ENCODE data around the gene IFT25.
"Not testable (repeated sequence)": the region's sequence is repeated elsewhere in the genome, so short reads cannot be mapped to it uniquely, and the experiment has no call there.

The IFT25 gene

GRCh38 chr1:53927376-53927881, 18.1 kb downstream of the IFT25 start:
- DNase-seq = no peak

GRCh38 chr1:53919675-53920066, 25.8 kb downstream of the IFT25 start:
- no peak for DNase-seq

DNA sequence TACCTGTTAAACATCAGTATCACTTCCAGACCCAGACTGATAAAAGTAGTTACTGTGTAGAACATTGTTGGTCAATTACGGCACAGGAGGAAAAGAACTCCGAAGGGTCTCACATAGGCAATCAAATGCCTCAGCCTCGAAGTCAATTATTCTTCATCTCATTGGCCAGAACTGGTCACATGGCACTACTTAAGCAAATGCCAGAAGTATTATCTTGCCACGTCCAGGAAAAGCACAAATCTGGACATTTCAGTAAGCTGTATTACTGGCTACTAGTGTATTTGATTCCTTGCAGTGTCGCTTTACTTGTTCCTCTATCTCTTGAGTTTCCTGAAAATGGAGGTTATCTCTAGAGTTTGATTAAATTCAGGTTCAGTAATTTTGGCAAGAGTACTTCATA, 27.2 kb downstream of the IFT25 start:
- no peak for DNase-seq

DNA sequence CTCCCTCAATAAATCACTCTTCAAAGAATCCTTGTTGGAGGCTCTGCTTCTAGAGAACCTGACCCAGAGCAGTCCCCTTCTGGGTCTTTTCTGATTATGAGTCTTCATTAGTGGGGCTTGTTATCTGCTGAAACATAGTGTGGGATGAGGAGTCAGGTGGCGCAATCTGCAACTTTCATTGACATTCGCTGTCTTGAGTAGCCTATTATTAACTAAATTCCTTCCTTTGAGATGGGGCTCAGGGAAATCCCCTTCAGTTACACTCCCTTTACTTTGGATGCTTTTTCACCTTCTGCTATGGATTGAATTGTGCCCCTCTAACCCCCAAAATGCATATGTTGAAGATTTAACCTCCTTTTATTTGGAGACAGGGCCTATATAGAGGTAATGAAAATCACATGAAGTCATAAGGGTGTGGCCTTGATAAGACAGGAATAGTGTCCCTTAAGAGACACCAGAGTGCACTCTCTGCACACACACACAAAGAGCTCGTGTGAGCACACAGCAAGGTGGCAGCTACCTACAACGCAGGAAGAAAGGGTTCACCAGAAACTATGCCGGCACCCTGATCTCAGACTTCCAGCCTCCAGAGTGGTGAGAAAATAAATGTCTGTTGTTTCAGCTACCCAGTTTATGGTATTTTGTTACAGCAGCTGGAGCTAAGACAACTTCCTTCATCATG, 32.0 kb downstream of the IFT25 start:
- DNase-seq = no peak

DNA sequence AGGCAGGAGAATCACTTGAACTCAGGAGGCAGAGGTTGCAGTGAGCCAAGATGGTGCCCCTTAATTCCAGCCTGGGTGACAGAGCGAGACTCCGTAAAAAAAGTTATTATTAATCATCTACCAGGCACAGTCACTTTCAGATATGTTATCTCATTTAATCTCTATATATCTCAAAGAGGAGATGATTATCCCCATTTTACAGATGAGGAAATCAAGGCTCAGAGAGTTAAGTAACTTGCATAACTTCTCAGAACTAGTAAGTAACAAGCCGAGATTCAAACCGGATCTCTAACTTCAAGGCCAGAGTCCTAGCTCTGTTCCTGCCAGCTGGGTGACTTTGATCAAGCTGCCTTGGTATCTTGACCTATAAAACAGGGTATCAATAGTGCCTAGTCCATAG, 34.1 kb downstream of the IFT25 start:
- no peak for DNase-seq

DNA sequence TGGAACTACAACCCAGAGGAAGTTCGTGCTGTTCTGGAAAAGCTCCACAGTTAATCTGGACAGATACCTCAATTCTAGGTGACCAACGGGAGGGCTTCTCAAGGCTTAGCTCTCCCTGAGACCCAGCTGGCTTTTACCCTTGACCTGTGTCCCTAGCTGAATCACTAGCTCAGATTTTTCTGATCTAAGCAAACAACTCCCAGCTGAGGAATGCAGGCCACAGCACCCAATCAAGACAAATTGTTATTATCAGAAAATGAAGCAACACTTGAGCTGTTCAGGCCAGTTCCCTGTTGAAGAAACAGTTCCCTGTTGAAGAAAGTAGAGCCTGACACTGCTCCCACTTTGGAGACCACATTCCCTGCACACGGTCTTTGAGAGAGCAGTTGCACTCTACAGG, 35.6 kb downstream of the IFT25 start:
- no peak for DNase-seq

- no peak for DNase-seq
Observed at GRCh38 chr1:53906121-53906520, 39.4 kb downstream of the IFT25 start.

- no peak for DNase-seq
Observed at GRCh38 chr1:53905509-53905908, 40.0 kb downstream of the IFT25 start.

GRCh38 chr1:53902235-53903138, 43.0 kb downstream of the IFT25 start:
- DNase-seq = no peak

DNA sequence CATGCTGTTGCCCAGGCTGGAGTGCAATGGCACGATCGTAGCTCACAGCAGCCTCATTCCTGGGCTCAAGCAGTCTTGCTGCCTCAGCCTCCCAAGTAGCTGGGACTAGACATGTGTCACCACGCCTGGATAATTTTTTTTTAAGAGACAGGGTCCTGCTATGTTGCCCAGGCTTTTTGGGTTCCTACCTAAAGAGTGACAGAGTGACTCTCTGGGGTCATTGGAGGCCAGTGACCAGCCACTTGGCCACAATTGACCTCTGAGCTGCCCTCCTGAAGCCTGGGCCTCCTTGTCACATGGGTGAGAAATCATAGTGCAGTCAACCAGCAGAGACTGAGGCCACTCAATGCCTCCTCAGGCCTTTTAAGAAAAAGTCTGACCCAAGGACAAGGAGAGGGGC, 45.8 kb downstream of the IFT25 start:
- DNase-seq = no peak

- DNase-seq = no peak
Observed at GRCh38 chr1:53899206-53899628, 46.3 kb downstream of the IFT25 start.

DNA sequence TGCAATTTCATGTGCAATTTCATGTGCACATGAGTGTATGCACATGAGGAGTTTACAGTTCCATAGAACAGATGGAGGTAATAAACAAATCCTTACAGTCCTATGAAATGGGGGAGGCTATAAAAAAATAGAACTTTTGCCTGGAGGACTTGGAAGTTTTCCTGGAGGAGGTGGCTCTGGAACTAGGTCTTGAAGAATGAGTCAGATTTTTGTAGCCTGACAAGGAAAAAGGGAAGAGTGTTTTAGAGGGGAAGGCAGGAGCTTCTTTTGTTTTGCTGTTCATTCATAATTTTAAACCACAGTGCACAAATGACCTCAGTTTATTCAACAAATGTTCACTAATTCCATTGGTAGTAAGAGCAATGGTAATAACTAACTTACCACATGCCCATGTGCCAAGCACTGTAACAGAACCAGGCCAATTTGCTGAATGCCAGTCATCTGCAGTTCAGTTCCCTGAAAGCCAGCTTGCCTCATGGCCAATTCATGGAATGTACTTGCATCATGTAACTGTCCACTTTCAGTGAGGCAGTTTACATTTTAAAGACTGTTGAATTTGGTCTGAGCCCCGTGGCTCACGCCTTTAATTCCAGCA, 48.8 kb downstream of the IFT25 start:
- peak; percentile 61 for DNase-seq

GRCh38 chr1:53895421-53895820, 50.1 kb downstream of the IFT25 start:
- DNase-seq = no peak

- DNase-seq = no peak
Observed at GRCh38 chr1:53894644-53895043, 50.9 kb downstream of the IFT25 start.

DNA sequence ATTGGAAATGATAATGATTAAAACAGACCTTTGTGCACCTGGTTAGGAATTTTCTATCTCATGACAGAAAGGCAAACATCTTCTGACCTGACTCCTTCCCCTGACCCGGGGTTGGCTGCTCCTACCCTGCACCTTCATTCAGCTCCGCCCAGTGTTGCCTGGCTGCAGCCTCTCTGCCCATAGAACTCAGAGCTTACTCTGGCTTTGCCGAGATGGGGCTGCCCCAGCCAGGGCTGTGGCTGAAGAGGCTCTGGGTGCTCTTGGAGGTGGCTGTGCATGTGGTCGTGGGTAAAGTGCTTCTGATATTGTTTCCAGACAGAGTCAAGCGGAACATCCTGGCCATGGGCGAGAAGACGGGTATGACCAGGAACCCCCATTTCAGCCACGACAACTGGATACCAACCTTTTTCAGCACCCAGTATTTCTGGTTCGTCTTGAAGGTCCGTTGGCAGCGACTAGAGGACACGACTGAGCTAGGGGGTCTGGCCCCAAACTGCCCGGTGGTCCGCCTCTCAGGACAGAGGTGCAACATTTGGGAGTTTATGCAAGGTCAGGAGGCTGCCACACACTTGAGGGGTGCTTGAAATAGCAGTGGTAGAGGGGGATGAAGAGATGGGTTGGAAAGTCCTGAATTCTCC, 51.4 kb downstream of the IFT25 start, which contains the start of gene DIO1:
Gene DIO1, plus strand, starts transcription at position 189 of the 638 bp plus-strand sequence. Its CDS starts 24 bp downstream, at position 213.
- DNase-seq = no peak

DNA sequence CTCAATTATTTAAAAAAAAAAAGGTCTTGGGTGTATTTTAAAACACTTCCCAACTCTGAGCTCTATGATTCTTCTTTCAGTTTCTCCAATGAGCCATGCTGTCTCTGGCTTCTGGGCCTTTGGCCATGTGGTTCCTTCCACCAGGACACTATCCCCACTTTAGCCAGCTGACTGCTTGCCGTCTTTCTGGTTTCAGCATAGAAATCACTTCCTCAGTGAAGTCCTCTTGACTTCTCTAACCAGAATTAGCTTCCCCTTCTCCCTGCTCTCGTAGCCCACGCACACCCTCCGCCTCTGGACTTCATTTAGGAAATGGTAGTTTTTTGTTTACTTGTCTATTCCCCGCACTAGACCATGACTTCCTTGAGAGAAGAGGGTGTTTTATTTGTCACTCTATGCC, 52.6 kb downstream of the IFT25 start:
- DNase-seq = peak; percentile 96

GRCh38 chr1:53891678-53892077, 53.8 kb downstream of the IFT25 start:
- DNase-seq = peak; percentile 13

GRCh38 chr1:53891018-53891417, 54.5 kb downstream of the IFT25 start:
- DNase-seq = no peak

DNA sequence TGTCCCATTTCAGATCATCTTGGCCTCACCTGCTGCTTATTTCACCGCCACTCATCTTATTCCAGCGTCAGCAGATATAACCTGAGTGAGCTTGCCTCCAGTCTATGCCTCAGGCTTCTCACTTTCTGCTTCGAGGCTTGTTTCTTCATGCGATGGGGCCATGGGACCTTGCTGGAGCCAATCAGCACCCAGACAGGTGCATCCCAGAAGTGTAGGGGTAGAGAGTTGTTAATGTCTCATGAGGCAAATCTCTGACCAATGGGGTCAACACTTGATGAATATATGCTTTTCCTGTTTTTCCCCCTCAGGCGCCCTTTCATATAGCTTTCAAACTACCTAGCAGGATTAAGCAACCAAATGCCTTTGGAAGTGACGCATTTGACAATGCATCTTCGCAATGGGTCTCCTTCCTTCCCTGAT, 55.0 kb downstream of the IFT25 start:
- DNase-seq = no peak

GRCh38 chr1:53889304-53890298, 55.9 kb downstream of the IFT25 start, which contains the start of gene YIPF1:
Gene YIPF1, minus strand, starts transcription at chr1:53889797. Its CDS starts 860 bp downstream, at chr1:53888937.
- DNase-seq = peak; percentile 93

DNA sequence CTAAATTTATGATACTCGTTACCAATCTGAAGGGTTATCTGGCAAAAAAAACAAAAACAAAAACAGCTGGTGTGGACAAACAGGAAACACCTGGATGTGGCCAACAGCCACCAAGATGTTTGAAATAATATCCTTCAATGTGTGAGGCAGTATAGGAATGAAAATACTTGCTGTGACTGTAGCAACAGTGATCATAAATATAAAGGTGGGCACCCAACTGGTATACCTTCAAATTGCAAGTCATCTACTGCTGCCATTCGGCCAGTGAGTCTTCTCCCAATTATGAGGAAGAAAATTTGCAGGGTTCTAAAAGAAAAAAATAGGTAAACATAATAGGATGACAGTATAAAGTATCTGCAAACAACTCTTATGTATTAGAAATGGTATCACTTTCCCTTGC, 56.8 kb downstream of the IFT25 start:
- no peak for DNase-seq

DNA sequence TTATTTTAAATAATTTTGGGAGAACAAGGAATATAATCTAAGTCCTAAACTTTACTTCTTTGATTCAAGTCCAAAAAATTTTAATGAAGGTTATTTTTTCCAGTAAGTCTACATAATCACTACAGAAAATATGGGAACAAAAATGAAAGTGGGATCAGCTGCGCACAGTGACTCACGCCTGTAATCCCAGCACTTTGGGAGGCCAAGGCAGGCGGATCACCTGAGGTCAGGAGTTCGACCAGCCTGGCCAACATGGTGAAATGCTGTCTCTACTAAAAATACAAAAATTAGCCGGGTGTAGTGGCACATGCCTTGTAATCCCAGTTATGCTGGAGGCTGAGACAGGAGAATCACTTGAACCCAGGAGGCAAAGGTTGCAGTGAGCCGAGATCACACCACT, 61.9 kb downstream of the IFT25 start:
- DNase-seq = not testable (repeated sequence)

Measured in suppressor macrophage treated with lipopolysaccharide for 4 hours (primary cell).